ENCODE measurements around the gene HS3ST2. TPM values are rescaled to one million over a fixed set of nuclear protein-coding genes. Genes with fewer than 3 reads are reported as not detected.
"Not testable (repeated sequence)": the region's sequence is repeated elsewhere in the genome, so short reads cannot be mapped to it uniquely, and the experiment has no call there.

HS3ST2 gene
- total RNA-seq, 1 donor from 2014 or later, result 11.8 TPM

DNA sequence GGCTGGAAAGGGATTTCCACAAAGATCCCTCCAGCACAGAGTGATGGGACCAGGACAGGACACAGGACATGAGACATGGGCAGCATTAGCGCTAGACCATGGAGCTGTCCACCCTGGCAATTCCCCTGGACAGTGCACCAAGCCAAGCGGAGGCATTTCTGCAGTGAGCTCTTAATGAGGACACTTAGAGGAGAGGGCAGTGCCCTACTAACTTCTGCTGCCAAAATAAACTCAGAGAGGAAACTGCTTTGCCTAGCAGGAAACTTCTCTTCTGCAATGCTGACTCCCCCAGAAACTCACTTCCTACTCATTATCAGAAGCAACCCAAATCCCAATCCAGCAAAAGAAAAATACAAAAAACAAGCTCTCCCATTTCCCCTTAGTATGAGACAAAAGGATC, 119.2 kb downstream of the HS3ST2 start:
- intact Hi-C loops (cut with DNase I), result no loop called here
- no peak for DNase-seq (ENCODE audit: extremely low spot score in 2 of 2)
- Histone ChIP-seq H3K27ac (no peak overlapping the region), H3K4me3 (no peak overlapping the region), H3K9me3 (no peaks in the 10 kb centered on the region), H3K27me3 (no peaks in the 10 kb centered on the region), H3K4me1 (no peaks in the 10 kb centered on the region), H3K36me3 (no peaks in the 10 kb centered on the region)
- no peak for TF ChIP-seq POLR2AphosphoS5 (IDR thresholded peaks at IDR 0.05; ENCODE audit: insufficient read depth in 1 of 2, low read depth in 1 of 2)
- TF ChIP-seq, protein P1, sequence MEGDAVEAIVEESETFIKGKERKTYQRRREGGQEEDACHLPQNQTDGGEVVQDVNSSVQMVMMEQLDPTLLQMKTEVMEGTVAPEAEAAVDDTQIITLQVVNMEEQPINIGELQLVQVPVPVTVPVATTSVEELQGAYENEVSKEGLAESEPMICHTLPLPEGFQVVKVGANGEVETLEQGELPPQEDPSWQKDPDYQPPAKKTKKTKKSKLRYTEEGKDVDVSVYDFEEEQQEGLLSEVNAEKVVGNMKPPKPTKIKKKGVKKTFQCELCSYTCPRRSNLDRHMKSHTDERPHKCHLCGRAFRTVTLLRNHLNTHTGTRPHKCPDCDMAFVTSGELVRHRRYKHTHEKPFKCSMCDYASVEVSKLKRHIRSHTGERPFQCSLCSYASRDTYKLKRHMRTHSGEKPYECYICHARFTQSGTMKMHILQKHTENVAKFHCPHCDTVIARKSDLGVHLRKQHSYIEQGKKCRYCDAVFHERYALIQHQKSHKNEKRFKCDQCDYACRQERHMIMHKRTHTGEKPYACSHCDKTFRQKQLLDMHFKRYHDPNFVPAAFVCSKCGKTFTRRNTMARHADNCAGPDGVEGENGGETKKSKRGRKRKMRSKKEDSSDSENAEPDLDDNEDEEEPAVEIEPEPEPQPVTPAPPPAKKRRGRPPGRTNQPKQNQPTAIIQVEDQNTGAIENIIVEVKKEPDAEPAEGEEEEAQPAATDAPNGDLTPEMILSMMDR (IDR thresholded peaks at IDR 0.05), result no peak
- no peak for TF ChIP-seq POLR2A (IDR thresholded peaks at IDR 0.05)

DNA sequence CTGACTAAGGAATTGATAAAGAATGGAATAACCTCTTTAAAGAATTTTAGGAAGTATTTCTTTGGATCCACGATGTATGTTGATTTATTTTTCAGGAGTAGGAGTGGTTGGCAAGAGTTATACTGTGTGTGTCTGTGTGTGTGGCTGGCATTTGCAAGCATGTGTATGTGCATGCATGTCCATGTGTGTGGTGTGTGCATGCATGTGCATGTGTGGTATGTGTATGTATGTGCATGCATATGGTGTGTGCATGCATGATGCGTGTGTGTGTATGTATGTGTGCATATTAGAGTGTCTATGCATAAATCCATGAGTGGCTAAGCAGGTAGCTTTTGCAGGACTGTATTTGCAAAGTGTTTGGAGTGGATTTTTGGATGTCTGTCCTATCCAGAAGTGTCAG, 120.8 kb downstream of the HS3ST2 start:
- H3K9me3 ChIP-seq, result no peaks in the 10 kb centered on the region
- intact Hi-C loops (cut with DNase I), result no loop called here
- no peaks in the 10 kb centered on the region for H3K4me1 ChIP-seq
- no peak for DNase-seq (ENCODE audit: extremely low spot score in 2 of 2)
- no peak for TF ChIP-seq POLR2A (IDR thresholded peaks at IDR 0.05)
- TF ChIP-seq POLR2AphosphoS5 (IDR thresholded peaks at IDR 0.05; ENCODE audit: insufficient read depth in 1 of 2, low read depth in 1 of 2), result no peak
- TF ChIP-seq, protein P1 (IDR thresholded peaks at IDR 0.05), result no peak
- H3K4me3 ChIP-seq, result no peak overlapping the region
- no peaks in the 10 kb centered on the region for H3K36me3 ChIP-seq
- H3K27me3 ChIP-seq, result no peaks in the 10 kb centered on the region
- no peak overlapping the region for H3K27ac ChIP-seq

DNA sequence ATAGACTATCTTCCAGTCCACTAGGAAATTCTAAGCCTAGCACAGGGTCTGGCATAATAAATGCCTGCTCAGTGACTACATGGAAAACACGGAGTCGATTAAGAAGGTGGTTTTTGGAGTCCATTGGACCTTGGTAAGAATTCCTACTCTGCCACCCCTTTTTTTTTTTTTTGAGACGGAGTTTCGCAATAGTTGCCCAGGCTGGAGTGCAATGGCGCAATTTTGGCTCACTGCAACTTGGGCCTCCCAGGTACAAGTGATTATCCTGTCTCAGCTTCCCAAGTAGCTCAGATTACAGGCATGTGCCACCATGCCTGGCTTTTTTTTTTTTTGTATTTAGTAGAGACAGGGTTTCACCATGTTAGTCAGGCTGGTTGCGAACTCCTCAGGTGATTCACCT, 123.2 kb downstream of the HS3ST2 start:
- no peaks in the 10 kb centered on the region for H3K27me3 ChIP-seq
- DNase-seq (ENCODE audit: extremely low spot score in 2 of 2), result no peak
- no peaks in the 10 kb centered on the region for H3K9me3 ChIP-seq
- H3K4me3 ChIP-seq, result no peak overlapping the region
- H3K36me3 ChIP-seq, result no peaks in the 10 kb centered on the region
- TF ChIP-seq, protein P1 (IDR thresholded peaks at IDR 0.05), result no peak
- TF ChIP-seq POLR2A (IDR thresholded peaks at IDR 0.05), result no peak
- TF ChIP-seq POLR2AphosphoS5 (IDR thresholded peaks at IDR 0.05; ENCODE audit: insufficient read depth in 1 of 2, low read depth in 1 of 2), result no peak
- no peak overlapping the region for H3K27ac ChIP-seq
- intact Hi-C loops (cut with DNase I), result no loop called here
- H3K4me1 ChIP-seq, result no peaks in the 10 kb centered on the region

DNA sequence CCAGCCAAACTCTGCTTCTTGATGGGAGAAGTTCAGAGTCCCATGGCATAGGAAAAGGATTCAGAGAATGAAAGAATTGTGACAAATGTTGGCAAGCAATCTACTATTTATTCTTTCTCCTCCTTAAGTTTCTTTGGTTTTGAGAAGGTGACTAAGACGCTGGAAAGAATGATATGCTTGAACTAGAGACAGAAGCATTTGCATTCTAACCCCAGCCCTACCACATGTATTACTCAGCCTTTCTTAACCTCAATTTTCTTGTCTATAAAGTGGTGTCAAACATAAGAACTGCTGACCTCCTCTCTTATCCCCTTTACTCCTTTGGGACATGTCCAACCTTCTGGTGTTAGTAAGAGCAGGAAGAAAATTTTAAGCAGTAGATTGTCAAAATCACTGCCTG, 124.7 kb downstream of the HS3ST2 start:
- TF ChIP-seq POLR2AphosphoS5 (IDR thresholded peaks at IDR 0.05; ENCODE audit: insufficient read depth in 1 of 2, low read depth in 1 of 2) (no peak), POLR2A (IDR thresholded peaks at IDR 0.05) (no peak)
- TF ChIP-seq, protein P1 (IDR thresholded peaks at IDR 0.05), result no peak
- Histone ChIP-seq H3K4me3 (no peak overlapping the region), H3K27me3 (no peaks in the 10 kb centered on the region), H3K27ac (no peak overlapping the region), H3K9me3 (no peaks in the 10 kb centered on the region), H3K36me3 (no peaks in the 10 kb centered on the region), H3K4me1 (no peaks in the 10 kb centered on the region)
- intact Hi-C loops (cut with DNase I), result no loop called here
- no peak for DNase-seq (ENCODE audit: extremely low spot score in 2 of 2)

DNA sequence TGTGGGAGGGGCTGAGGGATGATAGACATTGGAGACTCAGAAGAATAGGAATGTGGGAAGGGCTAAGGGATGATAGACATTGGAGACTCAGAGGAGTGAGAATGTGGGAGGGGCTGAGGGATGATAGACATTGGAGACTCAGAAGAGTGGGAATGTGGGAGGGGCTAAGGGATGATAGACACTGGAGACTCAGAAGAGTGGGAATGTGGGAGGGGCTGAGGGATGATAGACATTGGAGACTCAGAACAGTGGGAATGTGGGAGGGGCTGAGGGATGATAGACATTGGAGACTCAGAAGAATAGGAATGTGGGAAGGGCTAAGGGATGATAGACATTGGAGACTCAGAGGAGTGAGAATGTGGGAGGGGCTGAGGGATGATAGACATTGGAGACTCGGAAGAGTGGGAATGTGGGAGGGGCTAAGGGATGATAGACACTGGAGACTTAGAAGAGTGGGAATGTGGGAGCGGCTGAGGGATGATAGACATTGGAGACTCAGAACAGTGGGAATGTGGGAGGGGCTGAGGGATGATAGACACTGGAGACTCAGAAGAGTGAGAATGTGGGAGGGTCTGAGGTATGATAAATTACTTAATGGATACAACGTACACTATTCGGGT, 125.9 kb downstream of the HS3ST2 start:
- DNase-seq (ENCODE audit: extremely low spot score in 2 of 2); H3K9me3 ChIP-seq; intact Hi-C loops (cut with DNase I); H3K4me1 ChIP-seq; H3K4me3 ChIP-seq; H3K27ac ChIP-seq; H3K36me3 ChIP-seq; H3K27me3 ChIP-seq: not testable (repeated sequence)

Measured in vagina (tissue), 2 donors.